ENCODE results near the gene TAPBP. TPM values are rescaled to one million over a fixed set of nuclear protein-coding genes. Genes with fewer than 3 reads are reported as not detected.

TAPBP gene
- total and polyA plus RNA-seq, 9 of the 15 experiments (the other 6 are each of a cell fraction or from before 2014, with no cell fraction given) = 5.6 to 74.0 (median 22.3) TPM

GRCh38 chr6:33278810-33279209, 35.1 kb downstream of the TAPBP start:
- H3K9ac ChIP-seq (ENCODE audit: insufficient read depth in 1 of 2, low read depth in 2 of 2, low read length in 2 of 2) = no peak overlapping the region
- peaks cover 34 to 39% of the 10 kb centered on the region in 2 experiments for H3K4me1 ChIP-seq (replicated peaks in 1 of 2; ENCODE audit: control insufficient read depth in 2 of 2, insufficient read depth in 2 of 2, low read length in 2 of 2)
- ChIA-PET CTCF (ENCODE audit: low intra/inter-chr PET ratio) (interaction anchor here (1.9 to 6.6 kb wide), 4 partner anchors 20 to 147 kb away, joined by 5 to 64 read pairs (median 18); partner anchors contain the start of gene RGL2), POLR2A (interaction anchor here (1.0 to 8.1 kb wide), 4 partner anchors 11 to 38 kb away, joined by 3 to 90 read pairs (median 14); partner anchors contain the start of genes PFDN6, RGL2 and WDR46)
- H3K27ac ChIP-seq (ENCODE audit: extremely low read depth, low read depth, low read length) = no peak overlapping the region; the same call in 2 of the 3 replicates
- H4K20me1 ChIP-seq (replicated peaks; ENCODE audit: control insufficient read depth, insufficient read depth, low read length) = peaks cover 30% of the 10 kb centered on the region
- DNase-seq (ENCODE audit: extremely low read depth in 1 of 4, low spot score in 3 of 4) (no peak), FAIRE-seq (no peak), ATAC-seq (no peak)
- no peaks in the 10 kb centered on the region for H3K27me3 ChIP-seq (ENCODE audit: control insufficient read depth in 2 of 2, insufficient read depth in 2 of 2, low read length in 2 of 2)
- WGBS (ENCODE audit: insufficient coverage, low coverage, missing lambda C conversion rate) = 80% methylated on average over 3 of the region's 3 CpGs
- H3K9me1 ChIP-seq (ENCODE audit: control insufficient read depth, insufficient read depth, low read length) = no peaks in the 10 kb centered on the region
- intact Hi-C loops (cut with micrococcal nuclease) = loop anchor here (10.0 kb wide), 1 partner anchor 296 kb away; no protein-coding TSS in a partner anchor
- peaks cover 27% of the 10 kb centered on the region for H3K79me2 ChIP-seq (ENCODE audit: control insufficient read depth, insufficient read depth, low read length)
- H3K4me2 ChIP-seq (ENCODE audit: insufficient read depth, low read length) = no peak overlapping the region
- BruUV-seq (replicated peaks) = no TSS peak
- no peak overlapping the region for H3K4me3 ChIP-seq
- no peak overlapping the region for H2AFZ ChIP-seq (ENCODE audit: low read depth, low read length)
- H3K9me3 ChIP-seq (replicated peaks; ENCODE audit: control insufficient read depth, insufficient read depth, low read depth, low read length) = no peaks in the 10 kb centered on the region
- peaks cover 90% of the 10 kb centered on the region for H3K36me3 ChIP-seq (ENCODE audit: control insufficient read depth, insufficient read depth, low read length)
- in situ Hi-C loops (cut with MboI) = loop anchor here (10.0 kb wide), 1 partner anchor 126 kb away; no protein-coding TSS in a partner anchor
- no peak for TF ChIP-seq COPS2 (conservative IDR thresholded peaks at IDR 0.05)
- TF ChIP-seq FOXO4 (CRISPR knock-in tag; IDR thresholded peaks at IDR 0.05) = no peak
- TF ChIP-seq ZNF124 (CRISPR knock-in tag; IDR thresholded peaks at IDR 0.05) = no peak

Measured in K562 (cell line).